Measurements from ENCODE around the gene SCAF4.

Gene SCAF4

DNA sequence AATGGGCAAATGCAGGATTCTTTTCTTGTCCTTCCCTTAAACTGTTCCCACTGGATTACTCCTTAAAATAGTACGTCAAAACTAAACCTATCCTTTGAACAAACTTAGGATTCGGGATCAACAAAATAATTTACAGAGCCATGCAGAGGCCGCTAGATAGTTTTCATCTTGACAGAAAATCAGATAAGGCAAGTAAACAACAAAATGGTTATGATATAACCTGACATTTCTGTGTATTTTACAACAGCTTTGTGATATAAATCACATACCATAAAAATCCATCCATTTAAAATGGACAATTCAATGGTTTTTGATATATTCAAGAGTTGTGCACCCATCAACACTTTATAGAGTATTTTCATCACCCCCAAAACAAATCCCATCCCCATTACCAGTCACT, 11.2 kb downstream of the SCAF4 start:
- Histone ChIP-seq H3K27me3 (ENCODE audit: control insufficient read depth, insufficient read depth, low read length) (no peaks in the 10 kb centered on the region), H3K36me3 (ENCODE audit: control insufficient read depth, insufficient read depth, low read length) (no peaks in the 10 kb centered on the region), H3K4me1 (ENCODE audit: control insufficient read depth, insufficient read depth, low read length) (no peaks in the 10 kb centered on the region)

DNA sequence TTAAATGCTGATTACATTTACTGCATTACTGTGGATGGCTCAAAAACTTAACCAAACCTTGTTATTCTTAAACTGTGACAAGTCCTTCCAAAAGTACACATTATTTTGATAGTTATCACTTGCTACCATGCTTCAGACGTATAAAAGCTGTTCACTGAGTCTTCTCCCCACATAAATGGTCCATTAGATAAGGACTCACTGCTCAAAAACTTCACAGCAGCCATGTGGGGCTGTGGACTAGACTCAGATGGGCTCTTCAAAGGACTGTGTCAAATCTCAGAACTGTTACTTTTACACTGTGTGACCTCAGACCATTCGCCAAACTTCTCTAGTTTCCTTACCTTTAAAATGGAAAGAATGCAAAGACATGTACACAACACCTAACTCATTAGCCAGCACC, 11.6 kb downstream of the SCAF4 start:
- Histone ChIP-seq H3K36me3 (ENCODE audit: control insufficient read depth, insufficient read depth, low read length) (no peaks in the 10 kb centered on the region), H3K9me3 (ENCODE audit: control insufficient read depth, low read length) (no peaks in the 10 kb centered on the region), H3K27me3 (ENCODE audit: control insufficient read depth, insufficient read depth, low read length) (no peaks in the 10 kb centered on the region), H3K9ac (ENCODE audit: low read length) (no peak overlapping the region), H3K4me3 (ENCODE audit: low read length) (no peak overlapping the region), H3K4me1 (ENCODE audit: control insufficient read depth, insufficient read depth, low read length) (no peaks in the 10 kb centered on the region)

More for the DNA sequence above, 11.2 kb downstream of the SCAF4 start:
- H3K9ac ChIP-seq (ENCODE audit: low read length) = no peak overlapping the region
- no peak overlapping the region for H3K4me3 ChIP-seq (ENCODE audit: low read length)
- no peaks in the 10 kb centered on the region for H3K9me3 ChIP-seq (ENCODE audit: control insufficient read depth, low read length)

DNA sequence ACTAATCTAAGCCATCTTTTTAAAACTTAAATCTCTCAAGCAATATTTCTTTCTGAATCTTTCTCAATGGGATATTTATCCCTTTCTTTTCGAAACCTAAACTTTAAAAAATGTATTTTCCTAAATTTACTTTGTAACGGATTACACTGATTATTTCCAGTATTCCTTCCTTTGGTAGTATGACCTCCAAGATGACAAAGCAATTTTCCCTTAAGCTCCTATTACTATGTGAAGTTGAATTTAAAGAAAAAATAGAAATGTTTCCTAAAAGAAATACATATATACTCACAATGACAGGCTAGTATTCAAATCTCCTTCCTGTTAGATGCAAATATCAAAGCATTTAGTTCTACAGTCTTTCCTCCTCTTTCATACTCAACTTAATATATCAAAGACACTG, 15.8 kb downstream of the SCAF4 start:
- no peaks in the 10 kb centered on the region for H3K36me3 ChIP-seq (ENCODE audit: control insufficient read depth, insufficient read depth, low read length)
- no peaks in the 10 kb centered on the region for H3K9me3 ChIP-seq (ENCODE audit: control insufficient read depth, low read length)
- H3K27me3 ChIP-seq (ENCODE audit: control insufficient read depth, insufficient read depth, low read length) = no peaks in the 10 kb centered on the region
- H3K4me1 ChIP-seq (ENCODE audit: control insufficient read depth, insufficient read depth, low read length) = peaks cover 9% of the 10 kb centered on the region
- H3K4me3 ChIP-seq (ENCODE audit: low read length) = no peak overlapping the region
- no peak overlapping the region for H3K9ac ChIP-seq (ENCODE audit: low read length)

DNA sequence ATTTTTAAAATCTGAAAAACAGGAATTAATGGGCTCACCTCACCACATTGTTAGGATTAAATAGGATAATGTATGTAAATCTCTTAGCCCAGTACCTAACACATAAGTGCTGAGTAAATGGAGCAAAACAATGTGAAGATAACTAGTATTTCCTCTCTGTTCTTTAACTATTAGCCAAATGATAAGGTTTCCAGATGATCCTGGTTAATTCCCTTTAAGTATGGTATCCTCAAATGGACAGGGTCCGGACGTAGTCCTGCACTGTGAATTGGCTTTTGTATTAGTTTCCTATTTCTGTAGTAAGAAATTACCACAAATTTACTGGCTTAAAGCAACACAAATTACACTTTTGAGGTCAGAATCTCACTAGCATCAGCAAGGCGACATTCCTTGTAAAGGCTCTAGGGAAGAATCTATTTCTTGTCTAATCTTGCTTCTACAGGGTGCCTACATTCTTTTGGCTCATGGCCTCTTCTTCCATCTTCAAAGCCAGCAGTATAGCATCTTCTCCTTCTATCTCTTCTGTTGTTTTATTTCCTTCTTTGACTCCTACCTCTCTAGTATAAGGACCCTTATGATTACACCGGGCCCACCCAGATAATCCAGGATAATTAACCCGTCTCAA, 17.1 kb downstream of the SCAF4 start:
- peaks cover 9% of the 10 kb centered on the region for H3K4me1 ChIP-seq (ENCODE audit: control insufficient read depth, insufficient read depth, low read length)
- H3K9me3 ChIP-seq (ENCODE audit: control insufficient read depth, low read length) = no peaks in the 10 kb centered on the region
- no peak overlapping the region for H3K4me3 ChIP-seq (ENCODE audit: low read length)
- H3K27me3 ChIP-seq (ENCODE audit: control insufficient read depth, insufficient read depth, low read length) = no peaks in the 10 kb centered on the region
- no peaks in the 10 kb centered on the region for H3K36me3 ChIP-seq (ENCODE audit: control insufficient read depth, insufficient read depth, low read length)
- no peak overlapping the region for H3K9ac ChIP-seq (ENCODE audit: low read length)

DNA sequence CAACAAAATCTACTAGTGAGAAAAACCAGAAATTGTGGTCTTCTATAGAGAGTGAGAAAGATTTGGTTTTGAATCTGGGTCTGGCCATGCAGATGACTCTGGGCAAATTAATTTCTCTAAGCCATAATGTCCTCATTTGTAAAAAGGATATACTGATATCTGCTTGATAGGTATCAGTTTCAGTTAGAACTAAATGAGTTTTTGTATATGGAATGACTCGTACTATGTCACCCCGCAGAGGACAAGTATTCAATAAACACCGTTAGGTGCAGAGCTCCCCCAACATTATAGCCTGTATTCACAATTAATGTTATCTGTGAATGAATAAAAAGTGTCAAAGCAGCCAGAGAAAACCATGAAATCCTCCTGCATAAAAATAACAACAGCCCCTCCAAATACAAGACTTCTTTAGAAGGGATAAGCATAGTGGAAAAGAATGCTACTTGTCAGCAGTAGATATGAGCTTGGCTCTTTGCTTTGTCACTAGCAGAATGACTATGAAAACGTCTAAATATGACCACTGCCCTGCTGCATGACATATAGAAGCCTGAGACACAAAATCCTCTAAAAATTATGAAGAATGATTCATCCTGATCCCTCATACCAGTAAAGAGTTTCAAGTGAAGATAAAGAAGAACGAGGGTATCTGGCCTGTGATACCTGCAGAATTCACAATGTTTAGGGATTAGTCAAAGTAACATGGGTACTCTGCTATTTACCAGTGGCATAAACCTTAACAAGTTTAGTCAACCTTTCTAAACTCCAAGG, 17.8 kb downstream of the SCAF4 start:
- Histone ChIP-seq H3K27me3 (ENCODE audit: control insufficient read depth, insufficient read depth, low read length) (no peaks in the 10 kb centered on the region), H3K9ac (ENCODE audit: low read length) (no peak overlapping the region), H3K4me3 (ENCODE audit: low read length) (no peak overlapping the region), H3K9me3 (ENCODE audit: control insufficient read depth, low read length) (no peaks in the 10 kb centered on the region), H3K36me3 (ENCODE audit: control insufficient read depth, insufficient read depth, low read length) (no peaks in the 10 kb centered on the region), H3K4me1 (ENCODE audit: control insufficient read depth, insufficient read depth, low read length) (peaks cover 9% of the 10 kb centered on the region)

DNA sequence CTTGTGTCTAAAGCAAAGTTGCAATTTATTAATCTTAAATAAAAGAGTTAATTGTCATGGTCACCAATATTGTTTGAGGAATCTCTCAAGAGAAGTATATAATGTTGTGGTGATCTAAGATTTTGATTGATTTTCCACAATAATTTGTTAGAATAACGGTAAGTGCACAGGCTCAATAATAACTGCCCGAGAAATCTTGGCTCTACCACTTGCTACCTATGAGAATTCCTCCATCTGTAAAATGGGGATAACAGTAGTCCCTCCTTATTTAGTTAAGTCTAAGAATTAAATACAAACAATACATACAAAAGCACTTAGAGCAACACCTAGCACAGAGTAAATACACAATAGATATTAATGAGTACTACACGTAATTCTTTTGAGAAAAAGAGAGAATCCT, 18.8 kb downstream of the SCAF4 start:
- Histone ChIP-seq H3K9ac (ENCODE audit: low read length) (no peak overlapping the region), H3K4me1 (ENCODE audit: control insufficient read depth, insufficient read depth, low read length) (peaks cover 9% of the 10 kb centered on the region), H3K4me3 (ENCODE audit: low read length) (no peak overlapping the region), H3K9me3 (ENCODE audit: control insufficient read depth, low read length) (no peaks in the 10 kb centered on the region), H3K36me3 (ENCODE audit: control insufficient read depth, insufficient read depth, low read length) (no peaks in the 10 kb centered on the region), H3K27me3 (ENCODE audit: control insufficient read depth, insufficient read depth, low read length) (no peaks in the 10 kb centered on the region)

DNA sequence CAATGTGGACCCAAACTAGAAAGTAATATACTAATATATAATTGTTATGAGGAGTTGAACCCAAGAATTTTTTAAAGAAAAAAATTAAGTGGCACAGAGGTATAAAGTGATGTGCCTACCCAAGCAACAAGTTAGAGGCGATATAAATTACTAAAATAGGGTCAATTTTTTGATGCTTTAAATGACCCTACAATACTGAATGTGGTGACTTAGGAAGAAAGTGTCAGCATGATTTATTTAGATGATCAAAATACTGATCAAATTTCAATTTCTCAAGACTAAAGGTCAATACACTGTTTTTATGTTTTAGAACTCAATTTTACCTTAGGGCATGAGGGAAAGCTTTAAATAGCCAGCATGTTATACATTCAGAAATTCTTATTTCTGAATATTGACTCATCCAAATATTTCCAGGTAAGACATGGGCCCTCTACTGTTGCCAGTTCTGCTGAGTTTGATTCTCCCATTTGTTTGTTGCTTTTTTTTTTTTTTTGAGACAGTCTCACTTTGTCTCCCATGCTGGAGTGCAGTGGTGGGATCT, 20.1 kb downstream of the SCAF4 start:
- no peaks in the 10 kb centered on the region for H3K36me3 ChIP-seq (ENCODE audit: control insufficient read depth, insufficient read depth, low read length)
- H3K27me3 ChIP-seq (ENCODE audit: control insufficient read depth, insufficient read depth, low read length) = no peaks in the 10 kb centered on the region
- peaks cover 9% of the 10 kb centered on the region for H3K4me1 ChIP-seq (ENCODE audit: control insufficient read depth, insufficient read depth, low read length)
- H3K4me3 ChIP-seq (ENCODE audit: low read length) = no peak overlapping the region
- no peaks in the 10 kb centered on the region for H3K9me3 ChIP-seq (ENCODE audit: control insufficient read depth, low read length)
- H3K9ac ChIP-seq (ENCODE audit: low read length) = no peak overlapping the region

DNA sequence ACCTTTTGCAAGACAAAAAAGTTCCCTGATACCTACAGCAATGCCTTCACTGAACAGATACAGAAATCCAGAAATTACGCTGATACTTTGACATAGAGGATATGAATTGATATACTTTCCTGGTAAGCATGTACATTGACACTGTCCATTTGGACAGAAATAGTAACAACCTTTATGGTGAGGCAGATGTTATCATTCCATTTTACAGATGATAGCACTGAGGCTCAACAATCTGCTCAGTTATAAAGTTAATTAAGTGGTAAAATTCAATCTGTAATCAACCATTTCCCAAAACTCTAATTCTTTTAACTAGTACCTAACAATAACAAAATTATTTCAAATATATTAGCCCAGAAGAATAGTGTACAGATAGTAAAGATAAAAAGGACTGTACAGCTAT, 20.6 kb downstream of the SCAF4 start:
- Histone ChIP-seq H3K9me3 (ENCODE audit: control insufficient read depth, low read length) (no peaks in the 10 kb centered on the region), H3K27me3 (ENCODE audit: control insufficient read depth, insufficient read depth, low read length) (no peaks in the 10 kb centered on the region), H3K4me1 (ENCODE audit: control insufficient read depth, insufficient read depth, low read length) (peaks cover 9% of the 10 kb centered on the region), H3K4me3 (ENCODE audit: low read length) (no peak overlapping the region), H3K36me3 (ENCODE audit: control insufficient read depth, insufficient read depth, low read length) (no peaks in the 10 kb centered on the region), H3K9ac (ENCODE audit: low read length) (no peak overlapping the region)

DNA sequence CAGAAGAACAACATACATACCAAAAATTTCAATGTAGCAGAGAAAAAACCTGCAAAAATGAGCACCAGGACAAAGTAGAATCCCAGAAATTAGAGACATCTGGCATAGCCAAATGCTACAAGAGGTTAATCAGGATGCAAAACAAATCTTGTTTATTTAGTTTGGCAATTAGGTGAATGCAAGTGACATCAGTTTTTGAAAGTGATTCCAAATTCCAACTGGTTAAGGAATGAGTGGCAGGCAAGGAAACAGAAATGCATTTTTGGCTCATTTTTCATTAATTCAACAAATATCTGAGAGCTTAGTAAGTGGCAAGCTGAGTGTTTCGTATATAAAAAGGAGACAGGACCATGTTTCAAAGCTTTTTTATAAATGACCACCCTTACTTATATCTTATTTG, 21.3 kb downstream of the SCAF4 start:
- H3K27me3 ChIP-seq (ENCODE audit: control insufficient read depth, insufficient read depth, low read length) = no peaks in the 10 kb centered on the region
- no peaks in the 10 kb centered on the region for H3K36me3 ChIP-seq (ENCODE audit: control insufficient read depth, insufficient read depth, low read length)
- peaks cover 9% of the 10 kb centered on the region for H3K4me1 ChIP-seq (ENCODE audit: control insufficient read depth, insufficient read depth, low read length)
- H3K4me3 ChIP-seq (ENCODE audit: low read length) = no peak overlapping the region
- no peak overlapping the region for H3K9ac ChIP-seq (ENCODE audit: low read length)
- no peaks in the 10 kb centered on the region for H3K9me3 ChIP-seq (ENCODE audit: control insufficient read depth, low read length)

DNA sequence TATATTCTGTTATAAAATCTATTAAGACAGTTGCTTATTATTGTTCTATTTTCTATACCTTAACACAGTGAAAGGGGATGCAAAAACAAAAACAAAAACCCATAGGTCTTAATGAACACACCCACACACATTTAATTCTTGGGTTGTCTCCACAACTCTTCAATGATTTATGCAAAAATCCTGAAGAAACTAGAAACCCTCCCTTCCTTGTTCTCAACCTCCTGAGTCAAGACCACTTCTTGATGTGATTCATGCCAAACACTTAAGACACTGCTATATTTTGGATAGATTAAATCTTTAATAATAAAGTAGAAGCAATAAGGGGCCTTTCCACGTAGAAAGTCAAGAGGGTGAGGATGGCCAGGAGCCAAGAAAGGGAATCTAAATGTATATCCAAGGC, 23.4 kb downstream of the SCAF4 start:
- H3K4me3 ChIP-seq (ENCODE audit: low read length) = no peak overlapping the region
- peaks cover 5% of the 10 kb centered on the region for H3K4me1 ChIP-seq (ENCODE audit: control insufficient read depth, insufficient read depth, low read length)
- H3K9me3 ChIP-seq (ENCODE audit: control insufficient read depth, low read length) = no peaks in the 10 kb centered on the region
- no peaks in the 10 kb centered on the region for H3K27me3 ChIP-seq (ENCODE audit: control insufficient read depth, insufficient read depth, low read length)
- H3K36me3 ChIP-seq (ENCODE audit: control insufficient read depth, insufficient read depth, low read length) = no peaks in the 10 kb centered on the region
- no peak overlapping the region for H3K9ac ChIP-seq (ENCODE audit: low read length)

DNA sequence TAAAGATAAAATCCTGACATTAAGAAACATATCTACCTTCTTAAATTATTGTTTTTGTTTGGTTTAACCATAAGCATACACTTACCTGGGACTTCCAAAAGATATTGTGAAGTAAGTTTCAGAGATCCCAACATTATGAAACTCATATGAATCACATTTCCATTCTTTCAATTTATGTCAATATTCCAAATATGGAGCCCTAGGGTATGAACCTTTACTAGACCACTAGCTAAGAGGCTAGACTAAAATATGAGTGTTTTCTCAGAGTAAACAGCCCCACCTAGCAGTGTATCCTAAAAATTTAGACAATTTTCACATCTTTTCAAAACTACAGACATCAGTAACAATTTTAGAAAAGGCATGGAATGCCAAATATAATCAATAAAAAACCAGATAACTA, 24.4 kb downstream of the SCAF4 start:
- Histone ChIP-seq H3K4me1 (ENCODE audit: control insufficient read depth, insufficient read depth, low read length) (no peaks in the 10 kb centered on the region), H3K27me3 (ENCODE audit: control insufficient read depth, insufficient read depth, low read length) (no peaks in the 10 kb centered on the region), H3K36me3 (ENCODE audit: control insufficient read depth, insufficient read depth, low read length) (no peaks in the 10 kb centered on the region), H3K9ac (ENCODE audit: low read length) (no peak overlapping the region), H3K9me3 (ENCODE audit: control insufficient read depth, low read length) (no peaks in the 10 kb centered on the region), H3K4me3 (ENCODE audit: low read length) (no peak overlapping the region)

DNA sequence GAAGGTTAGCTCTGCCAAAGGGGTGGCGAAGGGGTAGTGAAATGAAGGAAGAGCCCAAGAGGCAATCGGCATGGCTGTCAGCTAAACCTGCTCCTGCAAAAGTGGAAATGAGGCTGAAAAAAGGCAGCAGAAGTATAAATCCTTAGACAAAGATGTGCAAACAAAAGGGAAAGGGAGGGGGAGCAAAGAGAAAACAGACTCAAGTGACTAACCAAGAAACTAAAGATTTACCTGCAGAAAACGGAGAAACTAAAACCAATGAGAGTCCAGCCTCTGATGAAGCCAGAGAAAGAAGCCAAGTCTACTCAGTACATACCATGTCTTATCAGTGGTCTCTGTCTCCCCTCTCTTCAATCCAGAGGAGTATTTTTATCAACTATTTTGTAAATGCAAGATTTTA, 25.4 kb downstream of the SCAF4 start:
- Histone ChIP-seq H3K4me1 (ENCODE audit: control insufficient read depth, insufficient read depth, low read length) (no peaks in the 10 kb centered on the region), H3K27me3 (ENCODE audit: control insufficient read depth, insufficient read depth, low read length) (no peaks in the 10 kb centered on the region), H3K9me3 (ENCODE audit: control insufficient read depth, low read length) (no peaks in the 10 kb centered on the region), H3K9ac (ENCODE audit: low read length) (no peak overlapping the region), H3K4me3 (ENCODE audit: low read length) (no peak overlapping the region), H3K36me3 (ENCODE audit: control insufficient read depth, insufficient read depth, low read length) (no peaks in the 10 kb centered on the region)

Measured in mucosa of stomach (tissue), 1 donor.